Small intestine (tissue), 7 donors: ENCODE data around the gene ABHD17B. TPM values are rescaled to one million over a fixed set of nuclear protein-coding genes. Genes with fewer than 3 reads are reported as not detected.

Experiments used
- DNase-seq, 2 donors: peaks; one replicate each; pipeline versions ENCODE4 v3.0.0 to v3.0.0-alpha.2; 2013
- FAIRE-seq: peaks from 2 replicates; lab custom pipeline; 2012; peaks lifted over from hg19 to GRCh38; lab: Jason Lieb, UNC
- H3K27ac ChIP-seq, 3 donors: one replicate each; pipeline ENCODE4 v1.5.1; 2013; ENCODE audit warnings: low read length in 2 of 3, mild to moderate bottlenecking in 2 of 3, control low read depth in 1 of 3, inconsistent platforms in 1 of 3, low read depth in 1 of 3, moderate library complexity in 1 of 3
- H3K27me3 ChIP-seq, 3 donors: one replicate each; pipeline ENCODE4 v1.6.1; 2013; ENCODE audit warnings: low read length in 3 of 3, inconsistent platforms in 1 of 3; ENCODE audit not compliant: control insufficient read depth in 3 of 3, insufficient read depth in 3 of 3
- H3K36me3 ChIP-seq, 3 donors: one replicate each; pipeline ENCODE4 v1.6.1; 2013; ENCODE audit warnings: low read length in 3 of 3, inconsistent platforms in 1 of 3, low read depth in 1 of 3, mild to moderate bottlenecking in 1 of 3, moderate library complexity in 1 of 3; ENCODE audit not compliant: control insufficient read depth in 3 of 3, insufficient read depth in 2 of 3
- H3K4me1 ChIP-seq, 3 donors: one replicate each; pipeline ENCODE4 v1.6.1; 2013; ENCODE audit warnings: low read length in 2 of 3, inconsistent platforms in 1 of 3, low read depth in 1 of 3, mild to moderate bottlenecking in 1 of 3, moderate library complexity in 1 of 3; ENCODE audit not compliant: control insufficient read depth in 3 of 3, insufficient read depth in 2 of 3
- H3K4me3 ChIP-seq, 3 donors: one replicate each; pipeline ENCODE4 v1.5.1; 2013; ENCODE audit warnings: low read length in 3 of 3, control low read depth in 1 of 3, inconsistent platforms in 1 of 3, low read depth in 1 of 3, mild to moderate bottlenecking in 1 of 3, moderate library complexity in 1 of 3
- H3K9me3 ChIP-seq, 2 donors: one replicate each; pipeline ENCODE4 v1.6.1; 2013; ENCODE audit warnings: low read depth in 1 of 2, low read length in 1 of 2; ENCODE audit not compliant: control insufficient read depth in 2 of 2, insufficient read depth in 1 of 2
- WGBS, 3 donors: extraction: QIAGEN DNeasy Blood & Tissue Kit; methylation state at CpG; one replicate each; pipeline ENCODE4 v1.1.7; 2013; 5-methylcytosine and 5-hydroxymethylcytosine counted together
- polyA plus RNA-seq, 4 donors: library from polyadenylated mRNA; stranded (reverse) in 3 of 4; unstranded in 1 of 4; fragments of 200-250 nt in 3 of 4; fragments of 120-200 nt in 1 of 4; gene quantifications; one replicate each; pipeline versions ENCODE4 v1.2.1 to v1.2.3, GENCODE V29; 2013
- donor health status: healthy with polysubstance abuse.
- donor health status: control.
- donor health status: control.
- donor health status: Bipolar disorder and iron deficiency.
- donor health status: healthy.

ABHD17B gene
- polyA plus RNA-seq, 4 donors: 12.5 to 28.0 (median 22.4) TPM

DNA sequence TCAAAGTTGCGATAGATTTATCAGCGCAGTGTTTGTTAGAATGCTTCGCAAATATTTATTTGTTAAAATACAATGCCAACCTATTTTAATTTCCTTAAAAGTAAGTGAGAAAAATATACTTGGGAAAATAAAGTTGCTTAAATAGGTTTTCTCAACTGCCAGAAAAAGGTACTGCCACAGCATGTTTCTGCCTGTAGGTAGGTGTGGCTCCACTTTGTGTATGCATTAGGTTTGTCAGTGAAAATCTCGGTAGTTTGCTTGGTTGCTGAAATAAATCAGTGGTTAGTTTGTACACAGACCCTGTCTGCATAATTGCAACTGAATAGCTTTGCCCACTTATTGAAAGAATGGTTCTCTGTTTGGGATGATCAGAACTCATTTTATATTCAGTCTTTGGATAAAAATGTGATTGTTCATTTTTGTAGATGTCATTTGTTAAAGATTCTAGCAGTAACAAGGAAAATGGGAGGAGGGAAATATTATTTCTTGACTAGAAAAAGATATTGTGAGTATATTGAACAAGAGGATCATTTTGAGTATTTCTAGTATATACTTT, 26.2 kb upstream of the ABHD17B start:
- 82 to 88% (median 86%) methylated on average over 4 of the region's 4 CpGs for WGBS, 3 donors
- Histone ChIP-seq H3K4me3 (no peak overlapping the region), H3K27ac (no peak overlapping the region), H3K4me1 (no peaks in the 10 kb centered on the region), H3K9me3 (no peaks in the 10 kb centered on the region), H3K36me3 (no peaks in the 10 kb centered on the region), H3K27me3 (no peaks in the 10 kb centered on the region)
- DNase-seq (no peak), FAIRE-seq (no peak)

DNA sequence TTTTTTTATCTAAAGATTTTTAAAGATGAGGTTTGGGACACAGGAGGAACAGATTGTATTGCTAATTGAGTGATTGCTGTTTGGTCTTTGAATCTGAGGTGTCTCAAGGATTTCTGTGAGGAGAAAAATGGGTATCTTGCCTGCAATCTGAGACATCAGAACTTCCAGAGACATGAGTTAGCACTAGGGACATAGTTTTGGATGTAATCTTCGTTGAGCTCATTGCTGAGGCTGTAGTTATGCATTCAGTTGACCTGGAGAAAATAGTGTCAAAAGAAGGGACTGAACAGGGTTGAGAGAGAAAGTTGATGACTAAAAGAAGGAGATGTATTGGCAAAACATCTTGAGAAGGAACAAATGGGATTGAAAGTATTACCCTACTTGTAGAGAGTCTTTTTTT, 25.1 kb upstream of the ABHD17B start:
- H3K4me1 ChIP-seq: no peaks in the 10 kb centered on the region
- H3K27ac ChIP-seq: no peak overlapping the region
- DNase-seq: no peak
- H3K9me3 ChIP-seq: no peaks in the 10 kb centered on the region
- no peak overlapping the region for H3K4me3 ChIP-seq
- H3K27me3 ChIP-seq: no peaks in the 10 kb centered on the region
- 53 to 68% (median 54%) methylated on average over 1 of the region's 1 CpG for WGBS, 3 donors
- FAIRE-seq: no peak
- H3K36me3 ChIP-seq: no peaks in the 10 kb centered on the region

DNA sequence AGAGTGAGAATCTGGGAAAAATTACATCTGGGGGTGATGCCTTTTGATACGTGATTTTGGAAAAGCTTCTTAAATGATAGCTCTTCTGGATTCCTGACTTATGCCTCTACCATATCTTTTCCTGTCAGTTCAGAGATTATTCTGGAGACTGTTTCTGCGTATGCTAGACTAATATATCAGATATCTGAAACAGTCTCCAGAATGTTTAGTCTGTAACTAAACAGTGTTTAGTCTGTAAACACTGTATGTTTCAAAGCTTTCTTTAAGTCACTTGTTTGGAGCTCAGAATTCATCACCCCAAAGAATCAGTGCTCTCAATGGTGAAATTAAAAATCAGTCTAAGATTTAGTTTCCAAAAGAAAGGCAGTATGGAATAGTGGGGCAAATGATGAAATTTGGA, 20.2 kb upstream of the ABHD17B start:
- Histone ChIP-seq H3K36me3 (no peaks in the 10 kb centered on the region), H3K27ac (no peak overlapping the region), H3K27me3 (no peaks in the 10 kb centered on the region), H3K9me3 (no peaks in the 10 kb centered on the region), H3K4me3 (no peak overlapping the region), H3K4me1 (peaks cover 0 to 5% (median 0%) of the 10 kb centered on the region in 3 donors)
- FAIRE-seq (no peak), DNase-seq (no peak)
- 77 to 87% (median 77%) methylated on average over 2 of the region's 2 CpGs for WGBS, 3 donors

DNA sequence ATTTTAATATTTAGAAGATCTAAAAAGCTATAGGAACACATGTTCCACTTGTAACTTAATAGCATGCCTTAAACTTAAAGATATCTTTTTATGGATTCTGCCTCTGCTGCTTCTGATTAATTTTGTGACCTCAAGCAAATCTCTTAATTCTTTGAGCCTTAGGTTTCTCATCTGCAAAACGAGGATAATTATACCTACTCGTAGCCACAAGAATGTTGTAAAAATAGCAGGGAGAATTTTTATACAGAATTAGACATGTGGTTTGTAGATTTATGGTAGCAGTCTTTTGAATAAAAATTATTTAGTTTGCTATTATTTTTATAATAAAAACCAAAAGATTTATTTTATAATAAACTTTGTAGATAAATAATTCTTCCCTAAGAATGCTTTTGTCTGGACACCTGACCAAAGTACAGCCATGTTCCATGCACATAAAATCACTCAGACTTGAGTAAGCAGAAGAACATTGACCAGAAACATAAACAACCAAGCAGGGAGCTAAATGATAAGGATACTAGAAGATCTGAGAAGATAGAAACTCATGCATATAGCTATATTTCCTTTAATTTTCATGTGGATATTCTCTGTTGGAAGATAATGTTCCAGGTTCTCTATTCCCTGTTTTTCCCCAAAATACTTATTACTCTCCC, 18.9 kb upstream of the ABHD17B start:
- DNase-seq: no peak
- no peak for FAIRE-seq
- Histone ChIP-seq H3K27ac (no peak overlapping the region), H3K9me3 (no peaks in the 10 kb centered on the region), H3K4me1 (peaks cover 0 to 5% (median 4%) of the 10 kb centered on the region in 3 donors), H3K36me3 (no peaks in the 10 kb centered on the region), H3K27me3 (no peaks in the 10 kb centered on the region), H3K4me3 (no peak overlapping the region)
- WGBS, 3 donors: 84 to 89% (median 89%) methylated on average over 2 of the region's 2 CpGs

DNA sequence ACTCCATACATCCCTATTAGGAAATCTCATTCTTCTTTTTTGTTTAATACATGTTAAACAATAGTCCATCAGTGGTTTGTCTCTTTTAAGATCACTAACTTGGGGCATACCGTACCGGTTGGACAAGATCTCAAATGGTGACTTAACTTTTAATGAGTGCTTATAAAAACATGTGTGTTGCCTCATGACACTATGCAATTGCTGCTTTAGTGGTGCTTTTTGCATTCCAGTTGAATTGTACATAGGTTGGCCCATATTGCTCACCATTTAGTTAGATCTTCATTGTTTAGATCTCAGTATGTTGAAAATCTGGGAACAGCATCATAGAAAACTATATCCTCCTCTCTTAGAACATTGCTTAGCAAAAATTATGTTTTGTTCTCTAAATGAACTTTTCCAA, 18.2 kb upstream of the ABHD17B start:
- 92 to 97% (median 96%) methylated on average over 2 of the region's 2 CpGs for WGBS, 3 donors
- no peak for FAIRE-seq

DNA sequence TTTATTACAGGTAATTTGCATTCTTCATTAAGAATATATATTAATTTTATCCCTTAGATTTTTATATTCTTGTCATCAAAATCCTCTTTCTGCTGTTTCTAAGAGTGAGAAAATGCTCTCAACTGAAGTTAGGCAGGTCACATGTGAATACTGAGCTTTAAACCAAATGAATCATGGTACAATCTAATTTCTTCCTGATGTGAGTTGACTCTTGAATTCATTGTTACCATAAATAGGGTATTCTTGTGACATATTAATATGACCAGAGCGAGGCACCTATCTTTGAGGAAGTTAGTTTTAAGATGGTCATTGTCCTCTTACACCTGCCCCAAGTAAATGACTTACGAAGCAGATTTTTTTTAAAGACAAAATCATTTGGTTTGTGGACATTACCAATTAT, 17.8 kb upstream of the ABHD17B start:
- DNase-seq: no peak
- no peaks in the 10 kb centered on the region for H3K9me3 ChIP-seq
- no peak overlapping the region for H3K4me3 ChIP-seq
- H3K27ac ChIP-seq: no peak overlapping the region
- 90 to 91% (median 91%) methylated on average over 2 of the region's 2 CpGs for WGBS, 3 donors
- no peaks in the 10 kb centered on the region for H3K36me3 ChIP-seq
- H3K27me3 ChIP-seq: no peaks in the 10 kb centered on the region
- FAIRE-seq: no peak
- peaks cover 0 to 5% (median 4%) of the 10 kb centered on the region in 3 donors for H3K4me1 ChIP-seq

More for the DNA sequence above, 18.2 kb upstream of the ABHD17B start:
- no peaks in the 10 kb centered on the region for H3K9me3 ChIP-seq
- no peak for DNase-seq
- no peaks in the 10 kb centered on the region for H3K36me3 ChIP-seq
- no peak overlapping the region for H3K4me3 ChIP-seq
- H3K4me1 ChIP-seq: peaks cover 0 to 5% (median 4%) of the 10 kb centered on the region in 3 donors
- H3K27me3 ChIP-seq: no peaks in the 10 kb centered on the region
- no peak overlapping the region for H3K27ac ChIP-seq

DNA sequence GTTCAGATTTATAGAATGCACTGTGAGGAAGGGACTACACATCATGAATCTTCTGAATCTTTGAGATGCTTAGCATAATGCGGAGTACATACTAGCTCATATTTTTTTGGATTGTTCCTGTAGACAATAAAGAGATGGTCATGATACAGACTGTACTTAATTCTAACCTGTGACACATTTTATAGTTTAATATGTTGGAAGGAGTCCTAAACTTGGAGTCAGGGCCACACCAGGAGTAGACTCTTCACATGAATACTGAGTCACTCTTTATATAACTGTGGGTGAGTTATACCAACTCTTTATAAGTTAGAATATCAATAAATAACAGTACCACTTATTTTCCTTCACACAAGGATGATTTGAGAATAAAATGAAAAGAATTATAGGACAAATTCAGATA, 17.4 kb upstream of the ABHD17B start:
- H3K27me3 ChIP-seq: no peaks in the 10 kb centered on the region
- FAIRE-seq (no peak), DNase-seq (no peak)
- WGBS, 3 donors: 100% methylated on average over 1 of the region's 1 CpG
- no peaks in the 10 kb centered on the region for H3K36me3 ChIP-seq
- no peak overlapping the region for H3K27ac ChIP-seq
- no peak overlapping the region for H3K4me3 ChIP-seq
- peaks cover 0 to 5% (median 4%) of the 10 kb centered on the region in 3 donors for H3K4me1 ChIP-seq
- H3K9me3 ChIP-seq: no peaks in the 10 kb centered on the region

DNA sequence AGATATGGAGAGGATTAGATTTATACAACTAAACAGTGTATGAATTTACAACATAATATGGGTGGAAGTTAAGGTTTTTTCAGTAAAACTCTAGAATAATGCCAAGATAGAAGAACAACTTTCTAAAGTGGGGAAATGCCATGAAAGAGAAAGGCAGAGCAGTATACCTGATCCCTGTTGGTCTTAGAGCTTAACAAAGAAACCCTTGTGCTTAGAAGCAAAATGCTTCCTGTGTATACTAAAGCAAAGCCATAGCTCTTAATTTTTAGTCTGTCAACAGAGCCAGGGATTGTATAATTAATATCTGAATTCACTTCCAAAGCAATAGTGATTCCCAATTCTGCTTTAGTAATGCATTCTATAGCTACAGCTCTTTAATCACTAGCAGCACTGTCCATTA, 14.8 kb upstream of the ABHD17B start:
- no peak overlapping the region for H3K4me3 ChIP-seq
- peaks cover 0 to 4% (median 0%) of the 10 kb centered on the region in 3 donors for H3K36me3 ChIP-seq
- peaks cover 0 to 5% (median 4%) of the 10 kb centered on the region in 3 donors for H3K4me1 ChIP-seq
- no peak overlapping the region for H3K27ac ChIP-seq
- no peaks in the 10 kb centered on the region for H3K9me3 ChIP-seq
- H3K27me3 ChIP-seq: no peaks in the 10 kb centered on the region
- DNase-seq (no peak), FAIRE-seq (no peak)

DNA sequence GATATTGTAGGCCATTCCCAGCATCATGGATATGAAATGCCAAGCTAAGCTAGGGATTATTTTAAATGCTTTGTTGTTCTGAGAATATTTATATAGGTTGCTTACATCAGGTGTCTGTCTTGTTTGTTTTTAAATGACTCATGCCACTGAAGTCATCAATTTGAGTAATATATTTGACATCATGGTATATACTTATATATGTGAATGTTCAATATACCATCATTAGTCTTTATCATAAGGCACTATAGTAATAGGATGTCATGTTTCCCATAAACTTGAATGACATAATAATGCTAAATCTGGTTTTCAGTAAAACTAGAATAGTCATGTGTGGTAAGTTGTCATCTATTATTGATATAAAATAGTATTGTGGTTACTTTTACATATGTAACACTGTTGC, 13.6 kb upstream of the ABHD17B start:
- DNase-seq (no peak), FAIRE-seq (no peak)
- Histone ChIP-seq H3K27me3 (no peaks in the 10 kb centered on the region), H3K27ac (no peak overlapping the region), H3K4me3 (no peak overlapping the region), H3K36me3 (peaks cover 0 to 6% (median 0%) of the 10 kb centered on the region in 3 donors), H3K9me3 (no peaks in the 10 kb centered on the region), H3K4me1 (peaks cover 0 to 4% (median 0%) of the 10 kb centered on the region in 3 donors)
